OCI-M2 (cell line): Measurements from ENCODE around the gene NUP43.
A peak's percentile ranks its signal among the peaks of the same experiment; 100 is the strongest.
"Not testable (repeated sequence)": the region's sequence is repeated elsewhere in the genome, so short reads cannot be mapped to it uniquely, and the experiment has no call there.

Source experiments
- DNase-seq: peaks from one replicate; lab custom pipeline; 2025; ENCODE audit not compliant: unreplicated experiment; lab: John Stamatoyannopoulos, UW

NUP43 gene

GRCh38 chr6:149749082-149749593 lies 2.8 kb upstream of the NUP43 start:
- not testable (repeated sequence) for DNase-seq

DNA sequence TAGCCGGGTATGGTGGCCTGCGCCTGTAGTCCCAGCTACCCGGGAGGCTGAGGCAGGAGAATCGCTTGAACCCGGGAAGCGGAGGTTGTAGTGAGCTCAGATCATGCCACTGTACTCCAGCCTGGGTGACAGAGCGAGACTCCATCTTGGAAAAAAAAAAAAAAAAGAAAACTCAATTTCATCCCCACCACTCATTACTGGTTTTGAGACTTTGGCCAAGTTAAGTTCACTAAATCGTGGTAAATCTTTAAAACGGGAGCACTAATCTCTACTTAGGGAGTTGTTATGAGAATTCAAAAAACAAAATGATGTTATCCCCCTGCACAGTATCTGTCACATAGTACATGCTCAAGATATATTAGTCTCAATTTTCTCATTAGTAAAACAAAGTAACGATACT lies 1.1 kb downstream of the NUP43 start:
- not testable (repeated sequence) for DNase-seq

DNA sequence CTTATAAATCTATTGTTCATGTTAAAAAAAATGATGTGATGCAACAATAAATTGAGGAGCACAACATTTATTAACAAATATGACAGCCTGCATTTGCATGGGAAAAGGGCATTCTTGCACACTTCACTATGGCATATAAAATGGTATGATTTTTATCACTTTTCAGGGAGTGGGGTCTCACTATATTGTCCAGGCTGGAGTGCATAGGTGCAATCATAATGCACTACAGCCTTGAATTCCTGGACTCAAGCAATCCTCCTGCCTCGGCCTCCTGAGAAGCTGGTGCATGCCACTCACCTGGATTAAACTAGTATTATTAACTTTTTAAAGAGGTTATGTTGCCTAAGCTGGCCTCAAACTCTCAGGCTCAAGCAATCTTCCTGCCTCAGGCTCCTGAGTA lies 11.4 kb downstream of the NUP43 start:
- no peak for DNase-seq

DNA sequence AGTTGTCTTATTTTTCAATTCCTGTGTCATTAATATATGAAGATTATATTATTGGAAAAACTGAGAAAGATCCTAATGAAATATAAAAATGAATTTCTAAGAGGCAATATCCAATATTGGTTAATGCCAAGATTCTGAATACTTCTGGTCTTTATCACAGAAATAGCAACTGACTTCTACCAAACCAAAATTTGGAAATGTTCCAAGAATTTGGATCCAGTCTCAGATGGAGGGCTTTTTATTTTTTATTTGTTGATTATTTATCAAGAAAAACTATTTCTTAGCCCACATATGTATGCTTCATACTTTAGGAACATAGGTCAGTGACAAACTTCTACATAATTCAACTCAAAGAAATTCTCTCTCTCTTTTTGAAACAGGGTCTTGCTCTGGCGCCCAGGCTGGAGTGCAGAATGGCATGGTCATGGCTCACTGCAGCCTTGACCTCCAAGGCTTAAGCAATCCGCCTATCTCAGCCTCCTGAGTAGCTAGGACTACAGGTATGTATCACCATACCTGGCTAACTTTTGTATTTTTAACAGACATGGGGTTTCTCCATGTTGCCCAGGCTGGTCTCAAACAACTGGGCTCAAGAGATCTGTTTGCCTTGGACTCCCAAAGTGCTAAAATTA lies 13.1 kb downstream of the NUP43 start:
- no peak for DNase-seq

DNA sequence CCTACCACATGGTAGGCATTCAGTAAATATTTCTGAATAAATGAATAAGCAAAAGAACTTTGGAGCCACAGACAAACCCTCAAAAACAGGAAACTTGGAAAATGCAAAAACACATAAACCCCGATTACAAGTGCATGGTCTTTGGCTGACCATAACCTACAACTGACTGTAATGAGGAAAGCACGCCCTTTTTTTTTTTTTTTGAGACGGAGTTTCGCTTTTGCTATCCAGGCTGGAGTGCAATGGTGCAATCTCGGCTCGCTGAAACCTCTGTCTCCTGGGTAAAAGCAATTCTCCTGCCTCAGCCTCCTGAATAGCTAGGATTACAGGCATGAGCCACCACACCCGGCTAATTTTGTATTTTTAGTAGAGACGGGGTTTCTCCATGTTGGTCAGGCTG lies 16.5 kb downstream of the NUP43 start:
- no peak for DNase-seq

DNA sequence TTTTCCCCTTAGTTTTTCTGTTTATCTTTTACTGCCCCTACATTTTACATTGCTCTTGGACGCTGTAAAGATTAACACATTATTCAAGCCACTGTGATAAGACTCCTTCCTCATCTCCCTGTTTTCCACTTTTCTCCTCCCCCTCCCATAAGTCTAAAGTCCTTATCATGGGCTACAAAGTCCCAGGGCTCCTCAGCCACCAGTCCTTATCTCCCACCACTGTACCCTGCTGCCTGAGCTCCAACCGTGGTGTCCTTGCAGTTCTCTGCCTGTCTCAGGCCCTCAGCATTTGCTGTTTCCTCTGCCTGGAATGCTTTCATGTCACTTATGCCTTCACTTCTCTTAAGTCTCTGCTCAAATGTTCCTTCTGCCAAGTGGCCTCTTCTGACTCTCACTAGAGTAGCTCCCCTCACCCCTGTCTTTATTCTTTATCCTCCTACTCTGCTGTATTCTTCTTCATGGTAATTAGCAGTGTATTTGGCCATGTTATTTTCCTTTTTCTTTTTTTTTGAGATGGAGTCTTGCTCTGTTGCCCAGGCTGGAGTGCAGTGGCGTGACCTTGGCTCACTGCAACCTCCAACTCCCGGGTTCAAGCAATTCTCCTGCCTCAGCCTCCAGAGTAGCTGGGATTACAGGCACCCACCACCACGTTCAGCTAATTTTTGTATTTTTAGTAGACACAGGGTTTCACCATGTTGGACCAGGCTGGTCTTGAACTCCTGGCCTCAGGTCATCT lies 17.7 kb downstream of the NUP43 start:
- peak; percentile 96 for DNase-seq

DNA sequence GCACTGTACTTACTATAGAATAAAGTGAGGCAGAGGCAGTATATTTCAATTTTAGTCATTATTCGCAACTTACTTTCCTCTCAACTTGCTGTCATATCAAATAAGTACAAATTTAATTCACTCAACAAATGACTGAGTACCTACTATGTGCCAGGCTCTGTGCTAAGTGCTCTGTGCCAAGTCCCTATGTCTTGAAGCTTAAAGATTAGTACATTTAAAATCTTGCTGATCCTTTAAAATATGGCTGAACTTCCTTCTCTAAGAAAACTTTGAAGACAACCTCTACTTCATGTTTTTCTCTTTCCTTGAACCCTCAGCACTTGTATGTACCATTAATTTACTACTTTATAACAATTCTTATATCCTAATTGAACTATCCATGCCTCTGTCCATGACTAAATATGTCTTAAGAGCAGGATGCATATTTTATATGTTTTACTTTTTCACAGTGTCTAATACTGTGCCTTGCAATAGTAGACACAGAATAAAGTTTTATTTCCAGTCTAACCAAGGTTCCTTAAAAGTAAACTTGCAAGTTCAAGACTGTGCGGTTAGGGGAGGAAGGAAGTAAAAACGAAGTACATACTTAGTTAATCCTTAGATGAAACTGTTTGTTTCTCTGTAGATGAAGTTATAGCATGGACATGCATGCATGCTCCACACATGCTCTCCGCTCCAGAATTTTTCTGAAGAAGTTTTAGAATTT lies 18.4 kb downstream of the NUP43 start:
- DNase-seq = peak; percentile 96

- DNase-seq = no peak
These were observed 20.5 kb downstream of the NUP43 start for GRCh38 chr6:149725785-149726184.

- peak; percentile 30 for DNase-seq
These were observed 22.4 kb downstream of the NUP43 start for GRCh38 chr6:149723771-149724417.

GRCh38 chr6:149723262-149723661 lies 23.1 kb downstream of the NUP43 start:
- no peak for DNase-seq

DNA sequence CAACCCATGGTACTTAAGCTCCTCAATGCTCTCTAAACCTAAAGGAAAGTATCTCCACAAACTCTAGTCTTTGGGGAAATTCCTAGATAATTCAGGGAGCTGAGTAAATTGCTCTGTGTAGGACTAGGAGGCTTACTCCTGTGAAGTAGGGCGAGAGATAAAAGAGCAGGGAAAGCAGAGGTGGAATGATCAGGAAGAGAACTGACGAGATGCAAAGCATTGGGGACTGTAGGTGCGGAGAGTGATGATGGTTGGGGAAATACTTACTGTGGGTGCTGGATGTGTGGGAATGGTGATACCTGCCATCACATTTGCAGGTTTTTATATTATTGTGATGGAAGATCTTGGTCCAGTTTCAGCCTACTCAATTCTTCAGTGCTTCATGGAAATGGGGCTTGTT lies 26.8 kb downstream of the NUP43 start:
- no peak for DNase-seq

- peak; percentile 62 for DNase-seq
These were observed 28.5 kb downstream of the NUP43 start, which contains the start of gene LATS1 for GRCh38 chr6:149717588-149718458. Gene LATS1 (minus strand): TSS chr6:149718101. CDS start chr6:149702126, 15,975 bp downstream.

GRCh38 chr6:149717255-149717587 lies 29.1 kb downstream of the NUP43 start:
- no peak for DNase-seq

- DNase-seq = no peak
These were observed 30.0 kb downstream of the NUP43 start for GRCh38 chr6:149716181-149716963.

DNA sequence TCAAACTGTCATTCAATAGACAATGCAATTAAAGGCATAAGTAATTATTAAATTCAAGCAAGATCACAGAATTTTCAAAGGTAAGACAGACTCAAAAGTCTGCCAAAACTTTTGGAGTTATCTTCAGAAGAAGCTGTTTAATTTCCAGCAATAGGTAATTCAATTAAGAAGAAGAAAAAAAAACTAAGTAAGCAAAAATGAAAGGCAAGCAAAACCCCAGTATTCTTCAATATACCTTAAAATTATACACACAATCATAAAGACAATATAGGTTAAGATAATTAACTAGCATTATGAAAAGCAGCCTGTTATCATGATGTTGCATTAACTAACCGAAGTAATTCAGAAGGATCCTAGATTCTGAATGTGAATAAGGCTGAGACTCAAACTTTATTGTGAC lies 31.9 kb downstream of the NUP43 start:
- no peak for DNase-seq

DNA sequence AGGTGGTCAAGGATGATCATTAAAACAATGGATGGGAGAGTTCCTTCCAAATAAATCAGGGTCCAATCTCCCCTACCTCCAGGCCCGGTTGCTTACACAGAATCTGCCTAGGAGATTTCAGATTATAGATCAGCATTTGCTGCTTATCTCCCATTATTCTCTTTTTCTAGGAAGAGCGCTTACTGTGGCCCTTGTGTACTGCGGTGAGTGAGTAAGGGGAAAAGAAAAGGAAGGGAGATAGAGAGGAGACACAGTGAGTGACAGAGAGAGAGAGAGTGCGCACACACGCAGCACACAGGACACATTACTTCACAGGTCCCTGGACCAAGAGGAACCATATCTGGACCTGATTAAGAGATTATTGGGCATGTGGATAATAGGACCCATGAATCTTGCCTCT lies 34.6 kb downstream of the NUP43 start:
- DNase-seq = no peak

DNA sequence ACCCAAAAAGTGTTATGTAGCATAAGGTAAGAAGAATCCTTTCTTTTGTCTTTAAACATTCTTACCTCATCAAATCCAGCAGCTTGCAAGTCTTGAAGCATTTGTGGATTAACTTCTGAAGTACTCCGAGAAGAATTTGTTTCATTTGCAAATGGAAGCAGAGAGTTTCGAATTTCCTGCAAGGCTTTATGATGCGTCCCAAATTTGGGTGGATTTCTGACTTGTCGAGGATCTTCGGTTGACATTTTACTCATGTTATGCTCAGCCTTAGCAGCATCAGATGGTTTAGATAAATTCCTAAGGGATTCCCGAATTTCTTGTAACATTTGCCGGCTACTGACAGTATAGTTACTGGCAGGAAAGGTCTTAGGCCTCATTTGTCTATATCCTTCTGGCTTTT lies 44.6 kb downstream of the NUP43 start:
- DNase-seq = no peak

DNA sequence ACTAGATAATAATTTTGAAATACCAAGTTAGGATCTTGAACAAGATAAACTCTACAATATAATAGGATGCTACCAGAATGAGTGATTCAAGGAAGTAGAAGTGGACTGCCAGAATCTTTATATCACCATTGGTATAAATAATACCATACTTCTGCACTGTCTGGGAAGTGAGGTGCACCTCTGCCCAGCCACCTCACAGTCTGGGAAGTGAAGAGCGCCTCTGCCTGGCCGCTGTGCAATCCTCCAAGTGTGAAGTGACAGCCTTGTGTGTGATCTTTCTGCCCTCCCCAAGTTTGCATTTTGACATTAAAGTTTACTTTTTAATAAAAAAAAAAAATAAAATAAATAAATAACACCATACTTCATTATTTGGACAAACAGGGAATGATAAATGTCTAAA lies 47.2 kb downstream of the NUP43 start:
- DNase-seq = no peak

DNA sequence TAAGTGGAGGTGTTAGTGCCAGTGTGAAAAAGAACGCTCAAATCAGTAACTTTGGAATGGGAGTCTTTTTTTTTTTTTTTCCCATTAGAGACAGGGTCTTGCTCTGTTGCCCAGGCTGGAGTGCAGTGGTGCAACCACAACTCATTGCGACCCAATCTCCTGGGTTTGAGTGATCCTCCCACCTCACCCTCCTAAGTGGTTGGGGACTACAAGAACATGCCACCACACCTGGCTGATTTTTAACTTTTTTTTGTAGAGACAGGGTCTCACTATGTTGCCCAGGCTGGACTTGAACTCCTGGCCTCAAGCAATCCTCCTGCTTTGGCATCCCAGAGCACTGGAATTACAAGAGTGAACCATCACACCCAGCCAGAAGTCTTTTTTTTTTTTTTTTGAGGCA lies 48.2 kb downstream of the NUP43 start:
- no peak for DNase-seq

- DNase-seq = no peak
These were observed 49.4 kb downstream of the NUP43 start for GRCh38 chr6:149696901-149697300.
